NCI-H226 (cell line): ENCODE results near the gene MAP3K3.

Source experiments
- DNase-seq: peaks from one replicate; pipeline ENCODE4 v3.0.0-alpha.2; 2015

MAP3K3 gene

DNA sequence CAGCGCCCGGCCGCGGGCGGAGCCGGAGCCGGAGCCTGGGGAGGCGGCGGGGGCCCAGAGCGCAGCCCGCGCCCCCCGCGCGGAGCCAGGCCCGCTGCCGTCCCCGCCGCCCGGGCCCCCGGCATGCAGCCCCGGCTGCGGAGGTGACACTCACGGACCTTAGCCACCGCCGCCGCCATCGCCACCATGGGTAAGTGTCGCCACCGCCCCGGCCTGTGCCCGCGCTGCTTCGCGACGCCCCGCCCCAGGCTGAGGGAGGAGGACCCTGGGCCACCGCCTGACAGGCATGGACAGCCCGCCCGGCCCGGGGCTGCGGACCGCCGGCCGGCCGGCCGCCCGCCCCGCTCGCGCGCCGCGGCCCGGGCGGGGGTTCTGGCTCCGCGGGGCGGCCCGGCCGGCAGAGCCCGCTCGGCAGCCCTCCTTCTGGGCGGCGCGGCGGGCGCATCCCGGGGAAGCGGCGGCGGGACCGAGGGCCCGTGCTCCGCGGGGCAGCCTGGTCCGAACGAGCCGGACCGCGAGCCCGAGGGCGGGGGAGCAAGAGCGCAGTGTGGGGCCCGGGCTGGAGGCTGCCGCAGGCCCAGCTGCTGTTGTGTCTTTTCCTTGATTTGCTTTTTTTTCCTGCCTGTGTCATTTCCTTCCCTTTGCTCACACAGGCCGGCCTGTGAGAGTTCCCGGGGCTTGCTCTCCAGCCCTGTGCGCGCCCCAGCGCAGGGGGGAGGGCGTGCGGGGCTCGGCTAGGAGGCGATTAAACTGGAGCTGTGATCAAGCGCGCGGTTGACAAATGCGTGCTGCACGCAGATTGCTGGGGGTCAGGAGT is 565 bp downstream of the MAP3K3 start:
- DNase-seq = peak; percentile 42

GRCh38 chr17:63623786-63624530 is 1.7 kb downstream of the MAP3K3 start:
- DNase-seq = no peak

DNA sequence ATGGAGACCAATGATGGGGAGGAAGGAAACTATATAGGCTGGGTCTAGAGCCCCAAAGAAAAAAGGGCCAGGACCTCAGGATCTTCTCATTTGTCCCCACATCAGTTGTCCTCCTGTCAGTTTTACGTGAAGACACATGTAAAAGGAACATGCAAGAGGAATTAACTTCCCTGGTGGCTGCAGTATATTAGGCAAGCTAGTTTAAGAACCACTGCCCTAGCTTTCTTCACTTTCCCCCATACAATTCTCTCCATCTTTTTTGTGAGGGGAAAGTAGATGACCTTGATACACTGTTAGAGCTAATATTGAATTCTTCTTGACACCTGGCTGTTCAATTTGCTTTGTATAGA is 2.3 kb downstream of the MAP3K3 start:
- DNase-seq = no peak

DNA sequence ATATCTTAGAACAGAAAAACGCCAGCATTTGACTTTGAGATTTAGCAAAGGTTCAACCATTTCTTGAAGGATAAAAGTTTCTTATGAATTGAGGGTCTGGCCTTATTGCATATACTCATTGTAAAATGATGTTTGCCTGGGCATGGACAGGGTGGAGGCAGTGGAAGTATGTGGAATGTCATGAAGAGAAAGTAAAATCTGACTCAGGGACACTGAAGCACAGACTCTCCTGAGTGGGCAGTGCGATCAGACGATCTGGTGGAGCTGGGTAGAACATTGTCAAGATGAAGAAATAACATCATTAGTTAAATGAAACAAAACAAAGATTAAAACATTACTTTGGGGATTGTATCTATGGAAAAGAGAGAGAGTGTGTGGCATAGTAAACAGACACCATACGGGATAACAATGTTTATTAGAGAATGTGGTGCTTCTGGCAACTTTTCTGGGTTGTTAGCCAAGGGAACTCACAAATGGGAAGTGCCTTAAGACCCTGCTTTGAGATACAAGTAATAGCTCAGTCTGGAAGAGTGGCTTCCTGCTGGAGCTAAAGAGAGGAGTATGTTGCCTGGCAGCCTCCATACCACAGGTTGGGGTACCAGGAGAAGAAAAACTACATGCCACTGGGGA is 4.4 kb downstream of the MAP3K3 start:
- DNase-seq = no peak

DNA sequence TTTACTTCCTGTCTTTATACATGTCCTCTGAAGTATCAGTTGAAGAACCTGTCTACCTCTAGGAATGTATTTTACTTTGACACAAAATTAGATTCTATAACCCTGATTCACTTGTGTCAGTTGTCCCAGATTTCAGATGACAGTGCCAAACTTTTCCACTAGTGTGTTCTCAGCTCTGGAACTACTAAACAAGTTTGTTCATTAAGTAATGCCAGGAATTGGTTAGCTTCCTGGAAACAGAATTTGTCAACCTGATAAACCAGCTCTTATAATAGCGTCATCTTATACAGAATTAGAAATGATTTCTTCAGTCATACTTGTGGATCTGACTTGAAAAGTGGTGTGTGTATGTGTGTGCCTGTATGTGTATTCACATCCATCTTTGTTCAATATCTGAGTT is 7.4 kb downstream of the MAP3K3 start:
- no peak for DNase-seq

DNA sequence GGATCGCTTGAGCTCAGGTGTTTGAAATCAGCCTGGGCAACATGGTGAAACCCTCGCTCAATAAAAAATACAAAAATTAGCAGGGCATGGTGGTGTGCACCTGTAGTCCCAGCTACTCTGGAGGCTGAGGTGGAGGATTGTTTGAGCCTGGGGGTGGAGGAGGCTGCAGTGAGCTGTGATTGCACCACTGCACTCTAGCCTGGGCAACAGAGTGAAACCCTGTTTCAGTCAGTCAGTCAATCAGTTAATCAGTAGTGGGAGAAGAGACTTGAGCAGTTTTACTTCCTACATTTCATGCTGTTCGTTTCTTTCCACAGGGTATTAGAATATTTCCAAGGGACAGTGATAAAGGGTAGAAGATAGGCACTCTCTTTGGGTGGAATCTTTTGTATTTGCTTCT is 8.8 kb downstream of the MAP3K3 start:
- no peak for DNase-seq

DNA sequence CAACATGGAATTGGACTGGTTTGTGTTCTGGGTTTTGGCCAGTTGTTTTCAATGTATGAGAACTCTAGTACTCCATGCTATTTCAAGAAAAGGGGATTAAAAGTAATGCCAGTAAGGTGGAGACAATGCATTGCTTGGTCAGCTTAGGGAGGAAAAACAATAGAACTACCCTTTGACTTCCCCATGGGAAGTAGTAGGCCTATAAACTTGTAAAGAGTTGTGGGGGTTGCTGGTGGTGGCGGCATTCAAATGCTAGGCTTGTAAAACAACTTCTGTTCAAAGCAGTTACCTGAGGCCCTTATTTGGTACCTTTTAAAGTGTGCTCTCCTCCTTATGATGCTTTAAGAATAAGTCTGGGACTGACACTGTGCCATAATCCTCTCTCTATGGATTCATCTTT is 9.4 kb downstream of the MAP3K3 start:
- DNase-seq = no peak

- no peak for DNase-seq
These were observed 11.5 kb downstream of the MAP3K3 start for GRCh38 chr17:63633742-63634141.

DNA sequence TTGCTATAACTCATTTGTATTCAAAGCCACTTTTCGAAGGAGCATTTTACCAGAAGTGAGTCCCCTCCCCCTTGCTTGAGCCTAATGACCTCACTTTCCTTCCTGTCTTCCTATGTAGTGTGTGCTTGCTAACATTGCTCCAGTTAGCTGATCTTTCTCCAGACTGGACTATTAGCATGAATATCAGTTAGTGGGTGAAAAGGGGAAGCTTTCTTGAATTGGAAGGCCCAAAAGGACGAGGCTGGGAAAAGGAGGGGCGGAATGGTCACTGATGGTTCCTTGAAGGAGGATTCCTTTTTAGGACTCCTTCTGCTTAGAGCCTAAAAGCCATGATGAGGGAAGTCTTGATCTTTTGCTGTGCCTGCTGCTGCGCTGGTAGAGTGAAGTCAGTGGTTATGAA is 11.9 kb downstream of the MAP3K3 start:
- no peak for DNase-seq

- no peak for DNase-seq
These were observed 12.6 kb downstream of the MAP3K3 start for GRCh38 chr17:63634816-63635215.

GRCh38 chr17:63635290-63635689 is 13.1 kb downstream of the MAP3K3 start:
- no peak for DNase-seq

GRCh38 chr17:63635787-63636186 is 13.6 kb downstream of the MAP3K3 start:
- DNase-seq = no peak

- DNase-seq = no peak
These were observed 16.9 kb downstream of the MAP3K3 start for GRCh38 chr17:63639125-63639524.

DNA sequence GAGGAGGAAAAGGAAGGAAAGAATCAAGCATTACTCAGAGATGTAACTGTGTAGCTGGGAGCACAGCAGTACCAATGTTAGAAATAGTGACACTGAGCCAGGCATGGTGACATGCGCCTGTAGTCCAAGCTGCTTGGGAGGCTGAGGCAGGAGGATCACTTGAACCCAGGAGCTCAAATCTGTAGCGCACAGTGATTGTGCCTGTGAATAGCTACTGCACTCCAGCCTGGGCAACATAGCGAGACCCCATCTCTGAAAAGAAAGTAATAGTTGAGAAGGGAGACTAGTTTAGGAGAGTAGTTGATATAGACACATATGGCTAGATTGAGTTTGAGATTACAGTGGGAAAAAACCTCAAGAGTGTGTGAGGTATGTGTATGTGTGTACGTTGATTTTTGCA is 17.8 kb downstream of the MAP3K3 start:
- DNase-seq = no peak

DNA sequence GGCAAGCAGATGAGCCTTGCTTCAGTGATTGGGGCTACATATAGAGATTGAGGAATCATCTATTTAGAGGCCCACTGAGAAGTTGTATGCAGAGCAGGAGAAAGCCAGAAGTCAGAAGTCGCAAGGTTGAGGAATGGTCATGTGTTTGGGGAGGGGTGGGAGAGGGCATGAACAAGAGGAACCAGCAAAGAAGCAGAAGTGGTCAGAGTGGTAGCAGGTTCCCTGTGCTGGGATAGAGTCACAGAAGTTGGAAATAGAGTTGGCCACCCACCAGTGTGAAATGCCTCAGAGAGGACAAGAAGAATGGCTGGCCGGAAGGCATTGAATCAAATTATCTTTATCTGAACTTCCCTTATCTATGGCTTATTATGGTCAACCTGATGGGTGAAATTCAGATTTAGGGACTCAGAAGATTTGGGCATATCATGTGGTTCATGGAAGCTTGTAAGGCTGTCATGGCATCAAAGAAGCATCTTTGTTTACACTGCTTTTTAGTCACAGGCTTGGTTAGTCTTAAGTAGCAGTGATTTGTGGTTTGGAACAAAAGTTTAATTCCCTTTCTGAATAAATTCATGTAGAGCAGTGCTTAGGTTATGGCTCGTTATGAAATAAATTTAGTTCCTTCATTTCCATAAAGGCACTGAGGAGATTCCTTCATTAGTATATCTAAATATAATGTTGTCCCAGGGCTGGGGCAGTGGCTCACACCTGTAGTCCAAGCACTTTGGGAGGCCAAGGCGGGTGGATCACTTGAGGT is 19.7 kb downstream of the MAP3K3 start:
- DNase-seq = no peak

- no peak for DNase-seq
These were observed 22.6 kb downstream of the MAP3K3 start for GRCh38 chr17:63644846-63645245.

GRCh38 chr17:63645775-63646487 is 23.7 kb downstream of the MAP3K3 start:
- DNase-seq = peak; percentile 49

GRCh38 chr17:63646488-63646806 is 24.2 kb downstream of the MAP3K3 start:
- no peak for DNase-seq

DNA sequence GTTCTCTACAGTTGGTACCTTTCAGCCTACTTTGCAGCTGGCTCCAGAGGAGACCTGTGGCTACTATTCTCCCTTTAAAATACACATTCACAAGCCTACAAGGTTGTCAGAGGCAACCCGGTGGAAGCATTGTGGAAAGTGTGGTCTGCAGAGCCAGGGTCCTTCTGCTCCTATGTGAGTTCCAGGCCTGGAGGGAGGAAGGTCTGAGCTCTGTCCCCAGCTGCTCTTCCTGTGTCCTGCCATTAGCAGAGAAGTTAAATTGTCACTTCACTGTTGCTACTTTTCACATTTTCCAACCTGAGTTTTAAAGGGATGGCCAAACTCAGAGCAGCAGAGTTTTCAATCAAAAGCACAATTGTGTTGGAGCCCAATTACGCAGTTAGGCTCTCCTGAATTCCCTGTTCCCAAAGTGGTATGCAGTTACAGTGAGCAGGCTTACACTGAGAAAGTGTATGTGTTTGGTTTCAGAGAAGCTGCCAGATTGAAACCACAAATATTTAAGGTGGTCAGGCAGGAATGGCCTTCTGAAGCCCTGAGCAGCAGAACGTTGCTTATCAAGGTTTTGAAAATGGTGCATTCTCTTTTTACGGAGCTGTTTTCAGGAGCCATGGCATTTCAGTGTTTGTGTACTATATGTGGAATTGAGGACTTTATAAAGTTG is 25.0 kb downstream of the MAP3K3 start:
- peak; percentile 76 for DNase-seq

DNA sequence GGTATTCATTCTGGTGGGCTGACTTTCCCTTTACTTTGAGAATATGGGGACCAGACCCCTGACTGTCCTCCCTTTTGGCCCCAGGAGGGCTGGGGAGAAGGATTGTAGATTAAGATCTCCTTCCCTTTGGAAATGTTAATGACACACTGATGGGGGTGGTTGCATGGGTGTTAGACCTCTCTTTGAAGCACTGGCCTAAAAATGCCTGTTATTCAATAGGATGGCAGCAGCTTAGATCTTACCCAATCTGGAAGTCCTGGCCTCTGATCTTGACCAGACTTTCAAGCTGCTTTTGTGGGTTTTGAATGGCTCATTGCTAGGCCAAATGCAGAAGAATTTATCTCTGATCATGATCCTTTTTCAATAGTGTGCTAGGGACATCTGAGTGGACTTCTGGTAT is 25.7 kb downstream of the MAP3K3 start:
- no peak for DNase-seq

GRCh38 chr17:63649813-63650212 is 27.6 kb downstream of the MAP3K3 start:
- DNase-seq = no peak

DNA sequence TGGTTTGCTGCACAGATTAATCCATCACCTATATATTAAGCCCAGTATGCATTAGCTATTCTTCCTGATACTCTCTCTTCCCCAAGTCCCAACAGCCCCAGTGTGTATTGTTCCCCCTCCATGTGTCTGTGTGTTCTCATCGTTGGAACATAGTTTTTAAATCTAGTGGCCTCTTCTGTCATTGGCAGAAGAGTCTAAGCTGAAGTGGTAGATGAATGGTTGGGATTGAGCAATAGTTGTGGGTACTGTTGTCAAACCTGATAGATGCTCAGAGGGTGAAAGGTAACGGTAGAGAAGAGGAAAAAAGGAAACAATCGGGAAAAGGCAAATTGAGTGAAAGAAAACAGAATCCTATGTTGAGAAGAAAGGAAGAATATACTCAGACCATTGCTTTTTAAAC is 29.9 kb downstream of the MAP3K3 start:
- DNase-seq = no peak
